Activated naive CD8-positive, alpha-beta T cell treated with anti-CD3 and anti-CD28 coated beads, Interleukin-2, amount 50 U/mL, for 16 hours (primary cell): Measurements from ENCODE around the gene AGTPBP1.

Source experiments
- DNase-seq: peaks from one replicate; pipeline ENCODE4 v3.0.0-alpha.2; 2020; ENCODE audit warnings: low read depth, low spot score

Gene AGTPBP1

GRCh38 chr9:85536076-85536475 is 205.7 kb downstream of the AGTPBP1 start:
- no peak for DNase-seq

- no peak for DNase-seq
Measured at GRCh38 chr9:85534340-85534739, 207.4 kb downstream of the AGTPBP1 start.

DNA sequence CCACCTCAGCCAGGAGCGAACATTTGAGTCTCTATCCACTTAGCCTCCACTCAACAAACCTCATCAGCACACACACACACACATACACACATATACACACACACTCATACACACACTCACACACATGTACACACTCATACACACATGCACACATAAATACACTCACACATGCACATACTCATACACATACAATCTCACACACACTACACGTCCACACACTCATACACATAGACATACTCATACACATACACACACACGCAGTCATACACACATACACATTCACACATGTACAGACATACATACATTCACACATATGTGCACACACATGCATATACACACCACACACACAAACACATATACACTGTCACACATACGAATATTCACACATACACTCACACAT is 208.2 kb downstream of the AGTPBP1 start:
- DNase-seq: no peak

DNA sequence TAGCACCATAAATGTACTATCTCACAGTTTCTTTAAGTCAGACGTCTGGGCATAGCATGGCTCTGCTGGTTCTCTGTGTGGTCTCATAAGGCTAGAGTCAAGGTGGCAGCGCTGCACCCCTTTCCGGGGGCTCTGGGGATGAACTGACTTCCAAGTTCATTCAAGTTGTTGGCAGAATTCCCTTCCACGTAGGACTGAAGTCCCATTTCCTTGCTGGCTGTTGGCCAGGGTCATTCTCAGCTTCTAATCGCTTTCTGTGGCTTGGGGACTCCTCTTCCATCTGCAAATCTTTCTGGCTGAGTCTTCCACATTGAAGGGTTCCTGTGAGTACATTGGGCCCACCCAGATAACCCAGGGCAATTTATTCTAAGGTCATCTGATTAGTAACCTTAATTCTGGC is 211.0 kb downstream of the AGTPBP1 start:
- no peak for DNase-seq

DNA sequence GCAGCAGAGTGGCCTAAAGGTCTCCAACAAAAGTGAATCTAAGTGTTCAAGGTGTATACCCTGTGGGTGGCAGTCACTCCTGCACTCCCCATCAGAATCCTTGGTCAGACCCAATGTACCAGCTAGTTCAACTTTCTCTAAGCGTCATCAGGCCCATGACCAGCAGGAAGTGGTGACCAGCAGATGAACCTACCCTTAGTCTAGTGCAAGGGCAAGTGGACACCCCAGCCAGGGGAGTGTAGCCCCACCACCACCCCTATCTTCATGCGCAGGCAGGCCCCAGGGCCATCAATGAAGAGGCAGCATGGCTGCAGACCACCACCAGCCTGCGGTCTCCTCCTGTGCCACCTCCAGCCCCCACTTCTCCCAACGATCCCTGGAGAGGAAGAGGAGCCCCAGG is 213.1 kb downstream of the AGTPBP1 start:
- DNase-seq: no peak

DNA sequence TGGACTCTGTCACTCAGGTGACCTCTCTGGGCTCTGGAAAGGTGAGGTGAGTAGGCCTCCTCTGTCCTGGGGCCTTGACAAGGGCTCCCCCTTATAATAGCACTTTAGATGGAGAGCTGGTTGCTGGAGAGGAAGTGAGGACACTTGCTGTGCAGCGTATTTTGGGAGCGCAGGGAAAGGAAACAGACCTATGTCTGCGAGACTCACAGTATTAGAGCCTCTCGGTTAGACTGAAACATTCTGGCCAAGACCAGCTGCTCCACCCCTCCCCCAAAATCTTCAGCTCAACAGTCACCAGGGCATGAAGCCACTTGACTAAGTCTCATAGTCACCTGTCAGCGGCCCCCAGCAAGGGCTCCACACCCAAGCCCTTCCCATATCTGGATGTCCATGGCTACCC is 213.6 kb downstream of the AGTPBP1 start:
- DNase-seq: no peak

GRCh38 chr9:85527331-85528020 is 214.3 kb downstream of the AGTPBP1 start:
- DNase-seq: no peak

GRCh38 chr9:85524531-85524930 is 217.2 kb downstream of the AGTPBP1 start:
- no peak for DNase-seq

DNA sequence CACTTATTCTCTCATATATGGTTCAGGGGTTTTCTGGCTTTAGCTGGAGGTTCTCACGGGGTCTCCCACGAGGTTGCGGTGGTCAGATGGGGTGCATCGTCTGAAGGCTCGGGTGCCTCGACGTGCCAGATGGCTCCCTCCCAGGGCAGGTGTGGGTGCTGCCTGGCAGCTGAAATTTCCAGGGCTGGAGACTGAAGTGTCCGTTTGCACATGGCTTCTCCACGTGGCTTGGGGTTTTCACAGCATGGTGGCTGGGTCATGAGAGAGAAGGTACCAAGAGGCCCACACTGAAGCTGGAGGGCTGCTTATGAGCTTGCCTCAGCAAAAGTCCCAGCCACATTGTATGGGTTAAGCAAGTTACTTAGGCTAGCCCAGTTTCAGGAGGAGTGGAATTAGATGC is 218.6 kb downstream of the AGTPBP1 start:
- no peak for DNase-seq

DNA sequence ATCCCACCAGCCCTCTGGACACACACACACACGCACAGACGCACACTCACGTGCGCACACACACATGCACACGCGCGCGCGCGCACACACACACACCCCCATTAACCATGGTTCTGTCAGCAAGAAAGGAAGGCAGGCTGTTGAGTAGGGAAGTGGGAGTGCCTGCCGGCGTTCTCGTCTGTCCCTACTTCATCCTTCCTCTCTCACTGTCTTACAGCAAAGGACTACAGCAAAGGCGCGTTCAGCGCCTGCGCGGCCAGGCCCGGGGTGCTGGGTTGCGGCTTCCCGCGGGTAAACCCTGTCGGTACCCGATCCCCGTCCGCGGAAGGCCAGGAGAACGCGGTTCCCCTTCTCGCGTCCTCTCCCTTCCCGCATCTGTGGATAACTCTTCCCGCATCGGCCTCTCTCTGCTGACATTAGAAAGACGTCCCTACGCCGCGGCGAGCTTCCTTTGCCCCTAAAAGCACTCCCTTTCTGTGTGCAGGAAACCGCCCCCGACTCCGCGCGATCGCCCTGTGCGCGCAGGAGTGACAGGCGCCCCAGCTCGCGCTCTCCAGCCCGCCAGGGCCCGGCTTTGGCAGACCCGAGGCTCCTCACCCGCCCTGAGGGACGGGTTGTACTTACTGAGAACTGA is 219.2 kb downstream of the AGTPBP1 start:
- no peak for DNase-seq

- no peak for DNase-seq
Measured at GRCh38 chr9:85521371-85522197, 220.2 kb downstream of the AGTPBP1 start.

- DNase-seq: no peak
Measured at GRCh38 chr9:85516976-85517637, 224.6 kb downstream of the AGTPBP1 start.

- DNase-seq: no peak
Measured at GRCh38 chr9:85516455-85516854, 225.3 kb downstream of the AGTPBP1 start.

GRCh38 chr9:85515021-85515420 is 226.7 kb downstream of the AGTPBP1 start:
- no peak for DNase-seq

GRCh38 chr9:85514256-85514655 is 227.5 kb downstream of the AGTPBP1 start:
- DNase-seq: no peak

GRCh38 chr9:85511746-85512145 is 230.0 kb downstream of the AGTPBP1 start:
- DNase-seq: no peak

DNA sequence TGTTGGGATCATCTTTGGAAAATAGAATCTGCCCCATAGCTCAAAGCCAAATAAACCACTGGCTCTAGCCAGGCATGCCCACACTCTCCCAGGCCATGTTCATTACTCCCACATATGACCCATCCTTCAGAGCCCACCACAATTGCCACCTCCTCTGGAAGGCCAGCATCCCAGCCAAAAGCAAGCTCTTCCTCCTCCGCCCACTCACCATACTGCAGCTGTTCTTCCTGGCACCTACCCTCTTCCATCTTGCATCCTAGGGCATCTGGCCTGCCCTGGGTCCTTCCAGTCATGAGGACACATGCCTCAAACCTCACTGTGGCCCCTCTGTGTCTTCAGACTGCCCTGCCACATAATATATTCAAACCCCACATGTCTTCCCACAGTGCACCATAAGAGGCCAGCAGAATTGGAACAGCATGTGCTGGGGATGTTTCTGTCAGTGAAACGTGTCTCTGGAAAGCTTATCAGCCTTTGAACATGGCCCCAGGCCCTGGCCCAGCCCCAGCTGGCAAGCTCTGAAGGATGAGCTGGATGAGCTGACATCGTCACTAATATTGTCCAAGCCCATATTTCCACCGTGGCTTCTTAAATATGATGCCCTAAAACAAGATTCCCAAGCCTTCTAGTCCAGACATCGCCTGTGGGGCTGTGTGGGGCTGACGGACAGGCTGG is 230.8 kb downstream of the AGTPBP1 start:
- DNase-seq: no peak

- DNase-seq: no peak
Measured at GRCh38 chr9:85508616-85509015, 233.1 kb downstream of the AGTPBP1 start.

- no peak for DNase-seq
Measured at GRCh38 chr9:85505612-85506011, 236.1 kb downstream of the AGTPBP1 start.

DNA sequence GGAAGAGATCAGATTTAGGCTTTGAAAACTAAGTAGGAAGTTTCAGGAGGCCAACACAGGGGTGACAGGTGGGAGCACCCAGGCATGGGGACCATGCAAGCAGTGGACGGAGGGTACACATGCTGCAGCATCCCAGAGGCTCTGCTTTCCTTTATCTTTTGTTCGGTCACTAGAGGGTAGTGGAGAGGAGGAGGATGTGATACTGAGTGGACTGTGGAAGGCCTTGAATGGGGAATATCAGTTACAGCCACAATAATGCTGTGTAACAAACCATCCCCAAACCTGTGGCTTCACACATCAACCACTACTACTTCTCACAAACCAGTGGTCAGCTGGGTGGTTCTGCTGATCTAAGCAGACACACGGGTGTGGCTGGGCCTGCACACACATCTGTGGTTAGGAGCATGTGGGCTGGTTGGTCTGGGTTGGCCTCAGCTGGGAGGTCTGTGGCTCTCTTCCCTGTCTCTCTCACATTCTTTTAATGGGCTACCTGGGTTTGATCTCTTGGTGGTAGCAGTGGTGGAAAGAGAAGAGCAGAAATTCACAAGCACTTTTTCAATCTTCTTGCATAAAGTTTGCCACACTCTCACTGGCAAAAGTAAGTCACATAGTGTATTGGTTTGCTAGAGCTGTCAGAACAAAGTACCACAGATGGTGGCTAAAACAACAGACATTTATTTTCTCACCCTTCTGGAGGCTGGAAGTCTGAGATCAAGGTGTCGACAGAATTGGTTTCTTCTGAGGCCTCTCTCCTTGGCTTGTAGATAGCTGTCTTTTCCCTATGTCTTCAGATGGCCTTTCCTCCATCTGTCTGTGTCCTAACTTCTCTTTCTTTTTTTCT is 238.7 kb downstream of the AGTPBP1 start:
- DNase-seq: no peak

- DNase-seq: no peak
Measured at GRCh38 chr9:85501882-85502281, 239.9 kb downstream of the AGTPBP1 start.
